ENCODE measurements around the gene TBX19.

TBX19 gene

GRCh38 chr1:168263130-168263529 is 17.5 kb upstream of the TBX19 start:
- Histone ChIP-seq H3K9me3 (ENCODE audit: control insufficient read depth, insufficient read depth, low read length) (no peaks in the 10 kb centered on the region; the same call in 1 of the 2 replicates), H3K27ac (ENCODE audit: low read depth, low read length) (no peak overlapping the region), H4K20me1 (ENCODE audit: control insufficient read depth, insufficient read depth, low read depth, low read length) (no peaks in the 10 kb centered on the region), H3K27me3 (ENCODE audit: control insufficient read depth, low read length) (no peaks in the 10 kb centered on the region), H3K36me3 (ENCODE audit: control insufficient read depth, low read length) (no peaks in the 10 kb centered on the region), H3K4me1 (ENCODE audit: control insufficient read depth, low read length) (no peaks in the 10 kb centered on the region), H3F3A (ENCODE audit: control insufficient read depth, insufficient read depth) (no peaks in the 10 kb centered on the region), H3K4me3 (ENCODE audit: low read length) (no peak overlapping the region), H3K9me2 (replicated peaks; ENCODE audit: control insufficient read depth, low read length) (no peaks in the 10 kb centered on the region), H3K79me2 (ENCODE audit: control insufficient read depth, low read length) (no peaks in the 10 kb centered on the region), H3K4me2 (ENCODE audit: low read length) (no peak overlapping the region)
- no peak for TF ChIP-seq EZH2phosphoT487 (IDR thresholded peaks at IDR 0.05; ENCODE audit: borderline replicate concordance, low read length)
- TF ChIP-seq CTCF (IDR thresholded peaks at IDR 0.05; ENCODE audit: low read depth, low read length, poor library complexity, severe bottlenecking) = no peak

GRCh38 chr1:168264296-168264695 is 16.4 kb upstream of the TBX19 start:
- Histone ChIP-seq H3K4me3 (ENCODE audit: low read length) (no peak overlapping the region), H3K27me3 (ENCODE audit: control insufficient read depth, low read length) (no peaks in the 10 kb centered on the region), H3K36me3 (ENCODE audit: control insufficient read depth, low read length) (no peaks in the 10 kb centered on the region), H3K9me3 (ENCODE audit: control insufficient read depth, insufficient read depth, low read length) (no peaks in the 10 kb centered on the region; the same call in 1 of the 2 replicates), H3K4me1 (ENCODE audit: control insufficient read depth, low read length) (no peaks in the 10 kb centered on the region), H4K20me1 (ENCODE audit: control insufficient read depth, insufficient read depth, low read depth, low read length) (no peaks in the 10 kb centered on the region), H3K79me2 (ENCODE audit: control insufficient read depth, low read length) (no peaks in the 10 kb centered on the region), H3K9me2 (replicated peaks; ENCODE audit: control insufficient read depth, low read length) (no peaks in the 10 kb centered on the region), H3F3A (ENCODE audit: control insufficient read depth, insufficient read depth) (no peaks in the 10 kb centered on the region), H3K4me2 (ENCODE audit: low read length) (no peak overlapping the region), H3K27ac (ENCODE audit: low read depth, low read length) (no peak overlapping the region)
- TF ChIP-seq EZH2phosphoT487 (IDR thresholded peaks at IDR 0.05; ENCODE audit: borderline replicate concordance, low read length) = no peak
- TF ChIP-seq CTCF (IDR thresholded peaks at IDR 0.05; ENCODE audit: low read depth, low read length, poor library complexity, severe bottlenecking) = no peak

- no peaks in the 10 kb centered on the region for H4K20me1 ChIP-seq (ENCODE audit: control insufficient read depth, insufficient read depth, low read depth, low read length)
- H3K4me3 ChIP-seq (ENCODE audit: low read length) = no peak overlapping the region
- no peaks in the 10 kb centered on the region for H3K9me2 ChIP-seq (replicated peaks; ENCODE audit: control insufficient read depth, low read length)
- H3K9me3 ChIP-seq (ENCODE audit: control insufficient read depth, insufficient read depth, low read length) = no peaks in the 10 kb centered on the region; the same call in 1 of the 2 replicates
- no peaks in the 10 kb centered on the region for H3F3A ChIP-seq (ENCODE audit: control insufficient read depth, insufficient read depth)
- no peak overlapping the region for H3K4me2 ChIP-seq (ENCODE audit: low read length)
- no peak overlapping the region for H3K27ac ChIP-seq (ENCODE audit: low read depth, low read length)
- H3K4me1 ChIP-seq (ENCODE audit: control insufficient read depth, low read length) = no peaks in the 10 kb centered on the region
- H3K27me3 ChIP-seq (ENCODE audit: control insufficient read depth, low read length) = no peaks in the 10 kb centered on the region
- TF ChIP-seq CTCF (IDR thresholded peaks at IDR 0.05; ENCODE audit: low read depth, low read length, poor library complexity, severe bottlenecking) (no peak), EZH2phosphoT487 (IDR thresholded peaks at IDR 0.05; ENCODE audit: borderline replicate concordance, low read length) (no peak)
- H3K79me2 ChIP-seq (ENCODE audit: control insufficient read depth, low read length) = no peaks in the 10 kb centered on the region
- no peaks in the 10 kb centered on the region for H3K36me3 ChIP-seq (ENCODE audit: control insufficient read depth, low read length)
Observed at GRCh38 chr1:168265596-168265995, 15.1 kb upstream of the TBX19 start.

All from DOHH2 (cell line).